Activated CD4-positive, CD25-positive, alpha-beta regulatory T cell (primary cell): ENCODE measurements around the gene ZER1.
"Not testable (repeated sequence)": the region's sequence is repeated elsewhere in the genome, so short reads cannot be mapped to it uniquely, and the experiment has no call there.

Experiments
- DNase-seq, 4 experiments: peaks; one replicate each; lab custom pipeline; 2025; lab: John Stamatoyannopoulos, UW

ZER1 gene

DNA sequence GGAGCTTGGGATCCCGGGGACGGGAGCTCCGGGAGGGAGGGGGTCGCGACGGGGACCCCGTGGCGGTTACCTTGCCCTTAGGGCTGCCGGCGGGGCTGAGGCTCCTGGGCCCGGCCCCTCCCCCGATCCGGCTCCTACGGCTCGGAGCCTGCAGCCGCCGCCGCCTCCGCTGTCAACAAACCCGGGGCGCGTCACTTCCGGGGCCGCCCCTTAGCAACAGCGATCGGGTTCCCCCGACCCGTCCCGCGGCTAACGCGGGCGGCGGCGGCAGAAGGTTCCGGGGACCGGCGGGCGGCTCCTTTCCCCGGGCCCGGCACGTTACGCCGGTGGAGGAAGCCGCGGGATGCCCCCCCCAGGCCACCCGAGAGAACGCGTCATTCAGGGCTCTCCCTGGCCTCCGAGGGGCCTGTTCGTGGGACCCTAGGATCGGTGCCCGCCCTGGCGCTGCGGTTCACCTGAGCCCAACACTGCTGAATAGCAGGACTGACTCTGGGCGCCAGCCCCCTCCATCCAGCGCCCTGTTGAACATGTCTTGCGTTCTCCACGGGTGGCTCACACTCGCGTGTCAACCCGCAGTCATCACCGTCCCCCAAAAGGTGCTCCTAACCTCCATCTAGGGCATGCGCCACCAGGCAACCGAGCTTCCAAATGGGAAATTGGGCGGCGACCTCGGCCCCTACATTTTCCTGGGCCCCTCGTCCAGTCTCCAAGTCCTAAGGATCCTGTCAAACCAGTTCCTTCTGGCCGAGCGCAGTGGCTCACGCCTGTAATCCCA, at the start of gene ZER1:
Gene ZER1 (minus strand): TSS at position 183 of the 775 bp plus-strand sequence. CDS start 16,362 bp downstream, outside the sequence.
- DNase-seq: peak; percentile 86 to 95 (median 92)

DNA sequence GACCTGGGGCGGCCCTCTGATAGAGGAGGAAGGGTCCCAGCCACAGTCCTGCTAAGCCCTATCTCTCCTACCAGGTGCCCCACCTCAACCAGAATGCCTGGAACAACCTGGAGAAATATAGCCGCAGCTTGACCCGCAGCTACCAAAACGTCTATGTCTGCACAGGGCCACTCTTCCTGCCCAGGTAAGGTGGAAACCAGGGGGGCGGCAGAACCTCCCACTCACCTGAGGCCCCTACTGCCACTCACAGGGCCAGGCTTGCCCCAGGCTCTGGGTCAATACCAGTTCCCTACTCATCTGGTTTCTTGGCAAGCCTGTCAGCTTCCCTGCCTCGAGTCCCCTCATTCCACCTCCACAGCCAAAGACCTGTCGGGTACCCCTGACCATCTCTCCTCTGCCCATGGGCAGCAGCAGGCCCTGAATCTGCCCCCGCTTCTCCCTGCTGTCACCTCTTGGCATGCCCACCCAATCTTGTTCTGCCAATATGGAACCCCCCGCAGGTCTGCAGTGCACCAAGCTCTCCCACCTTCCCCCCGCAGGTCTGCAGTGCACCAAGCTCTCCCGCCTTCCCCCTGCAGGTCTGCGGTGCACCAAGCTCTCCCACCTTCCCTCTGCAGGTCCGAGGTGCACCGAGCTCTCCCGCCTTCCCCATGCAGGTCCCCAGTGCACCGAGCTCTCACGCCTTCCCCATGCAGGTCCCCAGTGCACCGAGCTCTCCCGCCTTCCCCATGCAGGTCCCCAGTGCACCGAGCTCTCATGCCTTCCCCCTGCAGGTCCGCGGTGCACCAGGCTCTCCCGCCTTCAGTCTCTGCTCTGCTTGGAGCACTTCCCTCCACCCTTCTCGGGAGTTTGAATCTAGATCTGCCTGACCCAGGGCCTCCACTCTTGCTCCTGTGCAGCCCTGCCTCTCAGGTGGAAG, 49.2 kb upstream of the ZER1 start:
- no peak for DNase-seq

DNA sequence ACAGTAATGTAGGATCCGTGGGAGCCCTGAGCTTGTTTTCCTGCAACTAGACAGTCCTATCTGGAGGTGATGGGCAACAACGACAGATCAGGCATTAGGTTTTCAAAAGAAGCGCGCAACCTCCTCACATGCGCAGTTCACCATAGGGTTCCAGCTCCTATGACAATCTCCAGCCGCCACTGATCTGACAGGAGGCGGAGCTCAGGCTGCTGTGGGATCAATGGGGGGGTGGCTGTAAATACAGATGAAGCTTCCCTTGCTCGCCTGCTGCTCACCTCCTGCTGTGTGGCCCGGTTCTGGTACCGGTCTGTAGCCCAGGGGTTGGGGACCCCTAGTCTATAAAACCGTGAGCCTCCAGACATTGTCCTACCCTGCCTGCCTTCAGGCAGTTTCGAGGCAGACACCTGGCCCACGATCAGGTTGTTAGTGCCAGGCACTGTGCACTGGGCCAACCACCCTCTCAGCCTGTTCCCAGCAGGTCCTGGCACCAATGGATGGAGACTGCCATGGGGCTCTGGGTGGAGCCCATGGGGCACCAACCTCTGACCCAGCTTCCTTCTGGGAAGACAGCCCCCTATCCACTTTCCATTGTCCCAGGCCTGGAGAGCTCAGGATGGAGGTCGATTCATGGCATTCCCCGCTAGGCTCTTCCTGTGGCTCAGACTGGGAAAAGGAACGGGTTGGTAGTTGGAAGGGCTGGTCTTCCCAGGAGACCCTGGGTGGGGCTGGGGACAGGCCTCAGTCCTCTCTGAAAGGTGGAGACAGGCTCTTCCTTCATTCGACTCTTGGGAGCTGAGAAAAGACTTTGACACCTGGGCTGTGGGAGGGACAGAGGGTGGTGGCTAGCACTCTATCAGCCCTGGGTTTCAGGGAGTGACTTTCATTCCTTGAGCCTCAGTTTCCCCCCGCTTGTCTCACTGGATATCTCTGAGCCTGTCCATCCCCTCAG, 48.3 kb upstream of the ZER1 start:
- DNase-seq: no peak

DNA sequence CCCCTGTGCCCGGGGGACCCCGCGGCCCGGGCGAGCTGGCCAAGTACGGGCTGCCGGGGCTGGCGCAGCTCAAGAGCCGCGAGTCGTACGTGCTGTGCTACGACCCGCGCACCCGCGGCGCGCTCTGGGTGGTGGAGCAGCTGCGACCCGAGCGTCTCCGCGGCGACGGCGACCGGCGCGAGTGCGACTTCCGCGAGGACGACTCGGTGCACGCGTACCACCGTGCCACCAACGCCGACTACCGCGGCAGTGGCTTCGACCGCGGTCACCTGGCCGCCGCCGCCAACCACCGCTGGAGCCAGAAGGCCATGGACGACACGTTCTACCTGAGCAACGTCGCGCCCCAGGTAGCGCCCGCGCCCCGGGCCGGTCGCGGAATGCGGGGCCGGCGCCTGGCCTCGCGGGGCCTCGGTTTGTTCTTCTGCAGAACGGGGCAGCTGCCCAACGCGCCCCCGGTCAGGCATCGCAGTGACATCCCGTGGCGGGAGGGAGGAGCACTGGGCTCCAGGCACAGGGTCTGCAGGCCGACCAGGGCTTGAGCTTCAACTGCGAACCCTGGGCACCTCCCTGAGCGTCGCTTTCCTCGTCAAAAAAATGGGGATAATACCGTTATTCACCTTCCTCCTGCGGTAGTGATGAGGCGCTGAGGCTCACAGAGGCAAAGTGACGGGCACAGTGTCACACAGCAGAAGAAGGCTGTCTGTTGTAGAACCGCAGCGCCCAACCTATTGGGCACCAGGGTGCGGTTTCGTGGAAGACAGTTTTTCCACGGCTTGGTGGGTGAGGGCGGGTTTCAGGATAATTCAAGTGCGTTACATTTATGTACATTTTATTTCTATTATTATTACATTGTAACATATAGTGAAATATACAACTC, 47.4 kb upstream of the ZER1 start:
- DNase-seq: peak in 2 of 4 experiments; percentile 29 to 34

DNA sequence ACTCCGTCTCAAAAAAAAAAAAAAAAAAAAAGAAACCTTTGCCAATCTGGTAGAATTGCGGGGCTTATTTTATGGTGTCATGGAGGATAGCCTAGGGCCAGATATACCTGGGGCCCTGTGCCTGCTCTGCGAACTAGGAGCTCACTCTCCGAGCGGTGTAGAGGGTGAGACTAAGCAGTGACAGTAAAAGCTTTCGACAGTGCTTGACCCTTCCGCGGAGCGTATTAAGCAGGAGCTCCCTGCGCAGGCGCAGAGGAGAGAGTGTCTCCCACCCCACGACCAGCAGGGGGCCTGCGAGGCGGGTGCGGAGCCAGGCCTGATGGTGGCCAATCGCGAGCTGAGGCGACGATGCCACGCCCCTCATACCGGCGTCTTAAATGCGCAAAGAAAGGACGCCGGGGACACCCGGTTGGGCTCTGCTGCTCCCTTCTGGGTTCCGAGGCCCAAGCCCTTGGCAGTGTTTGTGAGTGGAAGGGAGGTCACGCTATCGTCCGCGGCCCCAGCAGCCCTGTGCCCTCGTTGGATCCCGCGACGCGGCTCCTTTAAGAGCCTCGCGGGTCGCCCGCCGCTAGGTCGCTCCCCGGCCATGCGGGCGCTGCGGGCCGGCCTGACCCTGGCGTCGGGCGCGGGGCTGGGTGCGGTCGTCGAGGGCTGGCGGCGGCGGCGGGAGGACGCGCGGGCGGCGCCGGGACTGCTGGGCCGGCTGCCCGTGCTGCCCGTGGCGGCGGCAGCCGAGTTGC, 46.5 kb upstream of the ZER1 start, which contains the start of gene ENDOG:
Gene ENDOG (plus strand): TSS at position 402 of the 740 bp plus-strand sequence. CDS start 185 bp downstream, at position 587.
- peak; percentile 92 to 95 (median 94) for DNase-seq

DNA sequence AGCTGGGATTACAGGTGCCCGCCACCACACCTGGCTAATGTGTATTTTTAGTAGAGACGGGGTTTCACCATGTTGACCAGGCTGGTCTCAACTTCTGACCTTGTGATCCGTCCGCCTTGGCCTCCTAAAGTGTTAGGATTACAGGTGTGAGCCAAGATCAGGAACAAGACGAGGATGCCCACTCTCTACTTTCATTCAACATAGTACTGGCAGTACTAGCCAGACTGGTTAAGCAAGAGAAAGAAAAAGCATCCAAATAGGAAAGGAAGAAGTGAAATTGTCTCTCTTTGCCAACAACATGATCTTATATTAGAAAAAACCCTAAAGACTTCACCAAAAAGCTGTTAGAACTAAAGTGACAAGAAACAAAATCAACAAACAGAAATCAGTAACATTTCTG, 39.1 kb upstream of the ZER1 start:
- DNase-seq: no peak

DNA sequence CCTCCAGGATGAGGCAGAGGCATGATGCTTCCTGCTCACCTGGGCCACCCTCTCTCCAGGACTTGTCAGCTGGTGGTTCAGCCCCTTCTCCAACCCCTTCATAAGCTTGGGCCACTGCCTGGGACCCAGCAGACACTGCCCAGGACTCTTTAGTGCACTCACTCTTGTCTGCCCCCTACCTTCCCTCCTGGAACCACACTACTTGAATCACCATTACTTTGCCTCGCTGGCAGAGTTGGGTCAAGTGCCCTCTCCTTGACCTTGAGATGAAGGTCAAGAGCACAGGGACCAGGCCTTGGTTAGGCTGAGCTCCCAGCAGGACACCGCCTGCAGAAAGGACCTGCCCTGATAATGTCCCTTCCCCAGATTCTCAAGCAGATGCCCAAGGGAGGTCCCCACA, 38.1 kb upstream of the ZER1 start:
- no peak for DNase-seq

DNA sequence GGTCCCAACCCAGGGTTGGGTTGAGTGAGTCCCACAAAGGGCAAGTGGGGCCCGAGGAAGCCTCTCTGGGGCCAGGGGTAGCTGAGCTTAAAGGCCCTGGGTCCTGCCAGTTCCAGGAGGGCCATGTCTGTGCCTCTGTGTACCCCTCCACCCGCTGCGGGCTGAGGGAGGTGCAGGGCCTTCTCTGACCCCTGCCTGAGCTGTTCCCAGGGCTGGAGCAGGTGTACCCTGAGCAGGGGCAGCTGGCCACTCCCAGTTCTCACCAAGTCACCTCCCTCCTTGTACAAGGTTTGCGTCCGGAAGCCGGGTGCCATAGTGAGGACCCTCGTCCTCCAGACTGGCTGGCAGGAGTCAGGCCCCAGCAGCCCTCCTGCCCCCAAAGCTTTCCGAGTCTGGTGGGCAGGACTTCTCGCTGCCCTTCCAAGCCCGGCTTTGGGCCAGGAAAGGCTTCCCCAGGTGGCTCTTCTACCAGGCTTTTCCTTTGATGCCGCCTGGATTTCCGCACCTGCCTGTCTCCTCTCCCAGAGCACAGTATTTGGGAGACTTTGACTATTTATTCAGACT, 37.4 kb upstream of the ZER1 start:
- DNase-seq: no peak

DNA sequence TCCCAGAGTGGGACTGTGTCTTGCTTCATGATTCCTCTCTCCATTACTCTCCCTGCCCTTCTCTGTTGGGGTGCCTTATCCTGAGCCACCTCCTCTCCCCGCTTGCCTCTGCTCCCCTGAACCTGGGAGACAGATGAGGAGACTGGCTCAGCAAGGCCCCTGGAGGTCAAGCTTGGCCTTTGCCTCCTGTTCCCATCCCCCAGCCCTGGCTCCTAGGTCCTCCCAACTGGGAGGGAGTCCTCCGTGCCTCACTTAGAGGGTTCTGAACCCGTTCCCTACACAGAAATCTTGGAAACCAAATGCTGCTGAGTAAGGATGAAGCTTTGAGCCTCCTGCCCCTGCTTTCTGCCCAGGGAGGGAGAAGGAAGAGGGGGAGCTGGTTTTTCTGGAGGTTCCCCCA, 36.8 kb upstream of the ZER1 start:
- DNase-seq: no peak

DNA sequence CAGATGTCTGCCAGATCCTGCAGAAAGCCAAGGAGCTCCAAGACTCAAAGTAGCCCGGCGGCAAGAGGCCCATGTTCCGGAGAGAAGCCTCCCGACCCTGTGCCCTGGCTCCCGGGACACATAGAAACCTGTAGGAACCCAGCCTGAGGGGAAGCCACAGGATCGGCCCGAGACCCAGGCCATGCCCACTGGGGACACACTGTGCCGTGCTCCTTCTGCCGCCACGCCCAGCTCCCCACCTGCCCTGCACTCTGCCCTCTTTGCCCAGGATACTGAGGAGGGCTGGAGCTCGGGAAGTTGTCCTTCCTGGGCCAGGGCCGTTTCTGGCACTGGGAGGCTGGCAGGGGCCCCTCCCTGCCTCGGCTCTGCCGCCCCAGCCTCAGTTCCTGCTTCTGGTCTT, 36.1 kb upstream of the ZER1 start:
- DNase-seq: no peak

DNA sequence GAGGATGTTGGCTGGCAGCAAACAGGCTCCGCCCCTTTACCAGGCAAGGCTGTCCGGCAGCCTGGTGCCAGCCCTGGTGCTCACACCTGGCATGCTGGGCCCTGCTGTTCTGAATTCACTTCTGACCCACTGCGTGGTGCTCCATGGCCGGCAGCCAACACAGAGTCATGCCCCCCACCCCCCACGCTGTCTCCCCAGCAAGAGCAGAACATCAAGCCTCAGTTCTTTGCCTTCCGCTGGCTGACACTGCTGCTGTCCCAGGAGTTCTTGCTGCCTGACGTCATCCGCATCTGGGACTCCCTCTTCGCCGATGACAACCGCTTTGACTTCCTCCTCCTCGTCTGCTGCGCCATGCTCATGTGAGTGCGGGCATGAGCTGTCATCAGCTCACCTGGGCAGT, 33.9 kb upstream of the ZER1 start:
- no peak for DNase-seq

DNA sequence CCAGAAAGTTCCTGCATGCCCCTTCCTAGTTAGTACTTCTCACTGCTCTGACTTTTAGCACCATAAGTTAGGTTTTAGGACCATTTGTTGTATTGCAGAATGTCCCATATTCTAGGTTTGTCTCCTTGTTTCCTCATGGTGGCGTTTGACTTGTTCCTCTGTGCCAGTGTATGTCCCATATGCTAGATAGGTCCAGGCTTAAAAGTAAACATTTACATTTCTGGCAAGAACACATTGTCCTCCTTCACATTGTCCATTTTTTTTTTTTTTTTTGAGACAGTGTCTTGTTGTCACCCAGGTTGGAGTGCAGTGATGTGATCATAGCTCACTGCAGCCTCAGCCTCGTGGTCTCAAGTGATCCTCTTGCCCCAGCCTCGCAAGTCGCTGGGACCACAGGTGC, 30.8 kb upstream of the ZER1 start:
- DNase-seq: no peak

DNA sequence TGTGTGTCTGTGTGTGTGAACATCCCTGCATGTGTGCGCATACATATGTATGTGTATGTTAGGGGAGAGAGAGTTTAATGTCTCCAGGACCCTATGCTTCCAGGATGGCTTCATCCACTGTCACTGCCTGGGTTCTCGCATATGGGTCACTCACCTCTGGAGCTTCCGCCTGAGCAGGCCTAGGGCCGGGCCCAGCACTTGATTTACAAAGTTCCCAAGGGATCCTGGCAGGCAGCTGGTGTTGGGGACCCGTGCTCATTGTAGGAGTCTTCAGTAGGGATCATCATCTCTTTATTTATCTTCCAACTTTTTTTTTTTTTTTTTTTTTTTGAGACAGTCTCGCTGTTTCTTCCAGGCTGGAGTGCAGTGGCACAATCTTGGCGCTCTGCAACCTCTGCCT, 28.3 kb upstream of the ZER1 start:
- no peak for DNase-seq

DNA sequence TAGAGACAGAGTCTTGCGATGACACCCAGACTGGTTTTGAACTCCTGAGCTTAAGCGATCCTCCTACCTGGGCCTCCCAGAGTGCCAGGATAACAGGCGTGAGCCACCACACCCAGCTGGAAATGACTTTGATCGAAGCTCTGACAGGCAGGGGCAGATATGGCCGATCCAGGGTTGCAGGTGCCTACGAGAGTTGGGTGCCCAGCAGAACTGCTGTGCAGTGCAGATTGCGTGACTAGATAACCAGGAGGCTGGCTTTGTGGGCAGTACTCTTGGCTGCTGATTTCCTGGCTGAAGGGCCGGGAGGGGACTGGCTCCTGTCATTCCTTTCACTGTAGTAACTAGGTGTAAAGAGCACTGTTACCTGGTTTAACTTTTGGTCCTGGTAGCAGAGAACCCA, 27.2 kb upstream of the ZER1 start:
- DNase-seq: no peak

DNA sequence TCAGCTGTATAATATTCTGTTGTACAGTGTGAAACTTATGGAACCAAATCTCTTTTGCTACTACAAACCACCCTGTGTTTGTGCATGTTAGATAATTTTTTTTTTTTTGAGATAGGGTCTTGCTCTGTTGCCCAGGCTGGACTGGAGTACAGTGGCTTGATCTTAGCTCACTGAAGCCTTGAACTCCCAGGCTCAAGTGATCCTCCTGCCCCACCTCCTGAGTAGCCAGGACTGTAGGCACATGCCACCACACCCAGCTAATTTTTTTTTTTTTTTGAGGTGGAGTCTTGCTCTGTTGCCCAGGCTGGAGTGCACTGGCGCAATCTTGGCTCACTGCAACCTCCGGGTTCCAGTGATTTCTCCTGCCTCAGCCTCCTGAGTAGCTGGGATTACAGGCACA, 23.2 kb upstream of the ZER1 start:
- not testable (repeated sequence) for DNase-seq

DNA sequence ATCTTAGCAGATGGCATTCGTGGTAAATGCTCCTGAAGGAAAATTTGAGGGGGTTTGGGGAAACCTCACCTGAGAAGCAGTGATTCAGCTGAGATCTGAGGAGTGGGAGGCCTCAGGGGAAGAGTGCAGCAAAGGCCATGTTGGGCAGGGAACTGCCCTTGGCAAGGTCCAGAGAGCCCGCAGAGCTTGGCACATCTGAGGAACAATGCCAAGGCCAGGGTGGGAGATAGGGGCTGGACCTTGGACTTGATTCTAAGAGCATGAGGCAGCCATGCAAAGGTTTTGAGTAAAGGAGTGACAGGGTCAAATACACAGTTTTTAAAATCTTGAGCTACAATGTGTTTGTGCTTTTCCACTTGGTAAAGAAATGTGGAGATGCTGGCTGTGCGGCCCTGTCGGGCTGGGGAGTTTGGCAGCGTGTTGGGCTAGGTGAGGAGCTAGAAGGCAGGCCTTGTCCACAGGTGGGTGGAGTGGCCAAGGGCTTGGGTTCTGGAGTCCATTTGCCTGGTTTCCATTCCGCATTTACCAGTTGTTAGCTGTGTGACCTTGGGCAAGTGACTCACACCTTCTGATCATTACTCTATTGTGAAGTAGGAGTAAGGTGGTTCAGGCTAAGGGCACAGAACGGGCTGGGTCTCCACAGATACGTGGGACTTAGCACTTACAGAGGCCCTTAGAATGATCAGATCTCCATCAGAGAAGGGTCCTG, 21.4 kb upstream of the ZER1 start:
- no peak for DNase-seq

DNA sequence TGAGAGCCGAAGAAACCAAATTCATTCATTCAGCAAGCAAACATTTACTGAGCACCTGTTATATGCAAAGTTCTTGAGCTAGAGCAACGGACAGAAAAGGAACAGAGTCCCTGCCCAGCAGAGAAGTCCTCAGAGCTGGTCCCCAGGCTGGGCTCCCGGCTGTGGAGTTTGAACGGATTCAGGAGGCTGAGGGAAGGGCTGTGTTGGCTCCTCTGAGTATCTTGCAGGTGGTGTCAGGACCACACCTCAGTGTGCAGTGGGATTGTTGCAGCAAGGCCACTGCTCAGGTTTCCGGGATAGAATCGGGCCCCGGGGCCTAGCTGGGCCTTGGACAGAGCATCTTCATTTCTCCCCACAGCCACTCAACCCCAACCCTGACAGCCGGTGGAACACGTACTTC, 20.4 kb upstream of the ZER1 start:
- no peak for DNase-seq

DNA sequence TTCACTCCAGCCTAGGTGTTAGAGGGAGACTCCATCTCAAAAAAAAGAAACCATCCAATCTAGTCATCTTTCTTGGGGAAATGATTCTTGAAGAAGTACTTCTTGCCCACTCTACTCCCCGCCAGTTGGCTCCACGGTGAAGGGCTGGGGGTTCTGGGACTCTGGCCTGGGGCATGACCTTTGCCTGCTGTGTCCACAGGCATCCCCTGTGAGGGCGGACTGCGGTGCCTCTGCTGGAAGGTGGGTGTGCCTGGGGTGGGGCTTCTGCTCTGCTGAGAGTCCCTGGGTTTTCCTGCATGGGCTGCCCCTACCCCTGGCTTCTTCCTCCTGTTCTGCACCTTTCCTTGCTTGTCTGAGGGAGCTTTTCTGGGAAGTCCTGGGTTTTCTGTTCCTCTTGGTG, 18.8 kb upstream of the ZER1 start:
- no peak for DNase-seq

DNA sequence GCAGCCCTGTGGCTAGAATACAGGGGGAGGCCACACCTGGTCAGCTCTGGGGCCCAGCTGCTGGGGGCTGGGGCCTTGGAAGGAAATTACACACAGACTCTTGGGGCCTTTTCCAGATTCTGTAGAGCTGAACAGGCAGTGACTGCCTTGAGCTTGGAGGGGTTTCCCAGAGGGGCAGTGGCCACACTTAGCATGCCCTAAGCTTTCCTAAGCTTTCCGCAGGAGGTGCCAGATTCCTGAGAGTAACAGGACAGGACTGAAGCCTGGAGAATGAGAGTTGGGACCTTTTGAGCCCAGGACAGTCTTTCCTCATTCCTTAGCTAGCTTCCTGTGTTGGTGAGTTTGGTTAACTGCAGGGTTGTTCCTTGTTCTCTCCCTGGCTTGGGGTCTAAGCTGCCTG, 16.7 kb upstream of the ZER1 start:
- DNase-seq: no peak
